ENCODE results near the gene IL17RA.

IL17RA gene

DNA sequence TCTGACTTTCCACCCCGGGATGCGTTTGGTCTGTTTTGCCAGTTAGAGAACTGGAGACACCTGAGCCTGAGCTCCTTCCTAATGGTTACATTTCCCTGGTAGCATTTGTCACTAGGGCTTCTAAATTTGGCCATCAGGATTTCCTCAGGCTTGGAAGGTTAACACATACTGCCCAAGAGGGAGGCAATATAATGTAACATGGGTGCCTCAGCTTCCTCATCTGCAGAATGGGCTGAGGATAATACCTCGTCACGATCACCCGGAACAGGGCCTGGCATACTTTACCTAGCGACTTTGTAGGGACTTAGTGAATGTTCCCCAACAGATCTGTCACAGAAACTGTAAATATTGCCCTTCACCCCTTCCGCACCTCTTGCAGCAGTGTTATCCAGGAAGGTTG lies 11.3 kb downstream of the IL17RA start:
- no peak overlapping the region for H3K27ac ChIP-seq
- TF ChIP-seq CTCF (conservative IDR thresholded peaks at IDR 0.05) (no peak), ZFX (IDR thresholded peaks at IDR 0.05) (no peak)

DNA sequence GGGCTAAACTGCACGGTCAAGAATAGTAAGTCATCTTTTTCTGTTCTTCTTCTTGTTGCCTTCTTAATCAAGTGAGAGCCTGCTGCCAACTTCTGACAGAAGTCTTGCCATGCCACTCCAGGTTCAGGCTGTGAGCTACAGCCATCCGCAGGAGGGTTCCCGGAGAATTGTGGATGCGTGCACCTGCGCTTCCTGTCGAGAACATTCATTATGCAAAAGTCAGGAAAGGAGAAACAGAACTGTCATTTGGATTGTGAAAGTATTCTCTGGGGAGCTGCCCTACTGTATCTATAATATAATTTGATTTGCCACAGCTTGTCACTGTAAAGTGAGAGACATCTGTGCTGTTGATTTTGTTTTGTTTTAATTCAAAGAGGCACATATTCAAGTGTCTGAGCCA lies 12.3 kb downstream of the IL17RA start:
- H3K27ac ChIP-seq, result no peak overlapping the region
- no peak for TF ChIP-seq CTCF (conservative IDR thresholded peaks at IDR 0.05)
- TF ChIP-seq ZFX (IDR thresholded peaks at IDR 0.05), result no peak

DNA sequence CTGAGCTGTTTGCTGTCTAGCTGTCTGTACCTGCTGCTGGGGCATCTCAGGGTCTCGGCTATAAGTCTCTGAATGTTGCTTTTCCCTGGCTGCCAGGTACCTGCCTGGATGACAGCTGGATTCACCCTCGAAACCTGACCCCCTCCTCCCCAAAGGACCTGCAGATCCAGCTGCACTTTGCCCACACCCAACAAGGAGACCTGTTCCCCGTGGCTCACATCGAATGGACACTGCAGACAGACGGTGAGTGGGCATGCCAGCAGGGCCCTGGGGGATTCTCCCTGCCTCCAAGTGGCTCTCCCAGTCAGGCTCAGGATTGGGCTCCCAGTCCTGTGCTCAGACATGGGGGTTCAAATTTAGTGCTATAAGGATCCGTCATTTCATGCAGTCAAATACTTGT lies 12.9 kb downstream of the IL17RA start:
- no peak overlapping the region for H3K27ac ChIP-seq

GRCh38 chr22:17098379-17098819 lies 13.6 kb downstream of the IL17RA start:
- TF ChIP-seq CTCF (conservative IDR thresholded peaks at IDR 0.05), result no peak
- no peak for TF ChIP-seq ZFX (IDR thresholded peaks at IDR 0.05)
- H3K27ac ChIP-seq, result no peak overlapping the region

More for the DNA sequence above, 12.9 kb downstream of the IL17RA start:
- TF ChIP-seq ZFX (IDR thresholded peaks at IDR 0.05), result no peak
- TF ChIP-seq CTCF (conservative IDR thresholded peaks at IDR 0.05), result no peak

DNA sequence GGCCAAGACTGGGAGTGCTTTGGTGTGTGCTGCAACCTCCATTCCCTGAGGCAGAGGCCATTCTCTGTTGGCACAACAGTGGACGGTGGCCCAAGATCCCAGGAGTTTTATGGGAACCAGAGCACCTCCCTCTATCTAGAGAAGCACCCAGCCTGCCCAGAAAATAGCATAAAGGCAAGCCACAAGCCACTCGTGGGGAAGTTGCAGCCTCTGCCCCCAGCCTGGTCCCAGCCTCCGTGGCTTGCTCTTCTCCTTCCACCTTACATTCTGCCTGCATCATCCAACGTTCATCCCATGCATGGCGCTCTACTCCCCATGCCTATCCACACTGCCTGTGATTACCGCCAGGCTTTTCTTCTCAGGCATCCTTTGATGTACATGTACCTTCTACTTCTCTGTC lies 15.8 kb downstream of the IL17RA start:
- no peak overlapping the region for H3K27ac ChIP-seq
- TF ChIP-seq ZFX (IDR thresholded peaks at IDR 0.05), result no peak

DNA sequence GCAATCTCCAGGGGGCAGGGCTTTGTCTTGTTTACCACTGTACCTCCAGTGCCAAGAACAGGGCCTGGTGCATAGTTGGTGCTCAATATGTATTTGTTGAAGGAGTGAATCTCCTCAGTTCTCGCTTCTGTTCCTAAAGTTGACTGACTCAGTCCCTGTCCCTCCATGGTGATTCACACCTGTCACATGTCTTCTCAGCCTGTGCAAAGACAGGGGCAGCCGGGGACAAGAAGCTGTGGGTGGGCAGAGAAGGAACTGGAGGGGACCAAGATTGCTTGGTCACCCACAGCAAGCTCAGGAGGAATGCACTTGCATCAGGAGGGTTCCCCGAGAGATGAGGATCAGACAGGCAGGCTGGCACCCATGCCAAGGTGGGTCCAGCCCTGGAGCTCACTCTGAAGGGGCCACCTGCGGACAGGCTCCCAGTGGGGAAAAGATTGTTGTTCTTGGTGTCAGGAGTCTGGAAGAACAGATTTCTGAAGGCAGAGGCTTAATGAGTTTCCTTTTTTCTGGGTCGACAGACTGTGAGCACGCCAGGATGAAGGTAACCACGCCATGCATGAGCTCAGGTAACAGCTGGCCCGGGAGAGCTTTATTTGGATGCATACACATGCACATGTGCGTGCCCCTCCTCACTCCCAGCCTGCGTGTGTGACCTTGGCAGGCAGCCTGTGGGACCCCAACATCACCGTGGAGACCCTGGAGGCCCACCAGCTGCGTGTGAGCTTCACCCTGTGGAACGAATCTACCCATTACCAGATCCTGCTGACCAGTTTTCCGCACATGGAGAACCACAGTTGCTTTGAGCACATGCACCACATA lies 16.9 kb downstream of the IL17RA start:
- no peak overlapping the region for H3K27ac ChIP-seq
- TF ChIP-seq CTCF (conservative IDR thresholded peaks at IDR 0.05) (no peak), ZFX (IDR thresholded peaks at IDR 0.05) (no peak)

- no peak for TF ChIP-seq CTCF (conservative IDR thresholded peaks at IDR 0.05)
- TF ChIP-seq ZFX (IDR thresholded peaks at IDR 0.05), result no peak
- no peak overlapping the region for H3K27ac ChIP-seq
Observed at GRCh38 chr22:17102297-17102667, 17.5 kb downstream of the IL17RA start.

DNA sequence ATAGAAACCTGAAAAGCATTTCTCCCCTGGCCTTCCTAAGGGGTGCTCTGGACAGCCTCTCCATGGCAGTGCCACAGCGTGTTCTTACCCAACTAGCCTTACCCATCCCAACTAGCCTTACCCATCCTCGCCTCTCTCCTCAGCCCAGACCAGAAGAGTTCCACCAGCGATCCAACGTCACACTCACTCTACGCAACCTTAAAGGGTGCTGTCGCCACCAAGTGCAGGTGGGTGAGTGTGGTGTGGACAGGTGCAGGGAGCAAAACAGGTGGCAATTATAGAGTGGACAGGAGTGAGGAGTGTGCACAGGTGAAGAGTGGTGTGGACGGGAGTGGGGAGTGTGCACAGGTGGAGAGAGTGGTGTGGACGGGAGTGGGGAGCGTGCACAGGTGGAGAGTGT lies 18.6 kb downstream of the IL17RA start:
- TF ChIP-seq ZFX (IDR thresholded peaks at IDR 0.05) (no peak), CTCF (conservative IDR thresholded peaks at IDR 0.05) (no peak)
- no peak overlapping the region for H3K27ac ChIP-seq

All from C4-2B (cell line).